Testis (tissue), 3 donors: Measurements from ENCODE around the gene PIGX. TPM values are rescaled to one million over a fixed set of nuclear protein-coding genes. Genes with fewer than 3 reads are reported as not detected.

Experiments
- DNase-seq: peaks from one replicate; pipeline ENCODE4 v3.0.0-alpha.2; 2019
- H3K27ac ChIP-seq, 2 donors: fragments of 200-600 bp; sonication (generic); one replicate each; pipeline ENCODE4 v1.5.1; 2019
- H3K27me3 ChIP-seq: fragments of 200-600 bp; sonication (generic); one replicate; pipeline ENCODE4 v1.5.1; 2019
- H3K36me3 ChIP-seq: fragments of 200-600 bp; sonication (generic); one replicate; pipeline ENCODE4 v1.5.1; 2017; ENCODE audit warnings: low read depth; ENCODE audit errors: missing control alignments
- H3K4me1 ChIP-seq: fragments of 200-600 bp; sonication (generic); one replicate; pipeline ENCODE4 v1.5.1; 2019
- H3K4me3 ChIP-seq, 2 donors: fragments of 200-600 bp; sonication (generic); one replicate each; pipeline ENCODE4 v1.5.1; 2017 to 2019
- H3K9me3 ChIP-seq: fragments of 200-600 bp; sonication (generic); one replicate; pipeline ENCODE4 v1.5.1; 2017
- CTCF ChIP-seq, 3 experiments: fragments of 450-650 bp in 2 of 3; fragments of 200-600 bp in 1 of 3; sonication (generic) in 1 of 3; IDR thresholded peaks; one replicate each; pipeline ENCODE4 v1.5.1; 2016 to 2019; ENCODE audit warnings: antibody characterized with exemption in 3 of 3, mild to moderate bottlenecking in 2 of 3, moderate library complexity in 1 of 3
- POLR2A ChIP-seq: fragments of 450-650 bp; IDR thresholded peaks from one replicate; pipeline ENCODE4 v1.6.1; 2017; ENCODE audit warnings: antibody characterized with exemption, mild to moderate bottlenecking, moderate library complexity
- WGBS, 2 donors: methylation state at CpG; one replicate each; pipeline ENCODE4 v1.1.5; 2018; 5-methylcytosine and 5-hydroxymethylcytosine counted together
- intact Hi-C: fragments of 100-400 bp; cut with DNase I; formaldehyde crosslinking; loops from one replicate; pipeline ENCODE4 v1.15.1; 2023; ENCODE audit warnings: low total_unique reads
- polyA plus RNA-seq: library from polyadenylated mRNA; stranded (reverse); fragments of 350-450 nt; fragmentation: Illumina TruSeq; extraction: RNeasy Lipid Tissue Mini Kit (QIAGEN cat#74804); gene quantifications from one replicate; pipeline ENCODE4 v1.2.3, GENCODE V29; 2014; ENCODE audit warnings: low read depth, low replicate concordance; ENCODE audit not compliant: insufficient read depth
- total RNA-seq, 2 donors: library from RNA; depleted of rRNA; stranded (reverse); fragments of >200 nt; gene quantifications; one replicate each; pipeline ENCODE4 v1.2.3, GENCODE V29; 2016

Gene PIGX
- total and polyA plus RNA-seq, 3 donors from 2014 or later: 21.6 to 37.5 (median 23.8) TPM

GRCh38 chr3:196774848-196775422 is 62.8 kb downstream of the PIGX start:
- Histone ChIP-seq H3K4me1 (peaks cover 5% of the 10 kb centered on the region), H3K36me3 (no peaks in the 10 kb centered on the region), H3K4me3 (no peak overlapping the region), H3K27ac (peak overlapping the region in 1 of 2 donors; percentile 1), H3K9me3 (no peaks in the 10 kb centered on the region), H3K27me3 (no peaks in the 10 kb centered on the region)
- 90 to 93% methylated on average over 6 of the region's 6 CpGs for WGBS, 2 donors
- DNase-seq: no peak
- intact Hi-C loops: no loop called here
- TF ChIP-seq CTCF (IDR thresholded peaks at IDR 0.05): no peak
- TF ChIP-seq POLR2A: no peak

DNA sequence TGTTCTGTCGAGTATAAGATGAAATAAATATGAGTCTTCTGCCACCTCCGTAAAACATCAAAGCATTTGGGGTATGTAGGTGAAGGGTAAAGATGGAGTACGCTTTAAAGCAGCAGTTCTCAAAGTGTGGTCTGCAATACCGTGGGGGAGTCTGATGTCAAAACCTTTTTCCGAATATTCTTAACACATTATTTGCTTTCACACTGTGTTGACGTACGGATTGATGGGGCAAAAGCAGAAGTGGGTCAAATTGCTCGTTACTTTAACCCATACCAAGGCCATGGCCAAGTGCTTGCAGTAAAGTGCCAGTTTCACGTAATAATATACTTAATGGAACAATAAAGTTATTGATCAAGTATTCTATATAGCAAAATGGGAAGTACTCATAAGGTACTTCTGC is 63.8 kb downstream of the PIGX start:
- H3K4me1 ChIP-seq: peaks cover 5% of the 10 kb centered on the region
- intact Hi-C loops: no loop called here

DNA sequence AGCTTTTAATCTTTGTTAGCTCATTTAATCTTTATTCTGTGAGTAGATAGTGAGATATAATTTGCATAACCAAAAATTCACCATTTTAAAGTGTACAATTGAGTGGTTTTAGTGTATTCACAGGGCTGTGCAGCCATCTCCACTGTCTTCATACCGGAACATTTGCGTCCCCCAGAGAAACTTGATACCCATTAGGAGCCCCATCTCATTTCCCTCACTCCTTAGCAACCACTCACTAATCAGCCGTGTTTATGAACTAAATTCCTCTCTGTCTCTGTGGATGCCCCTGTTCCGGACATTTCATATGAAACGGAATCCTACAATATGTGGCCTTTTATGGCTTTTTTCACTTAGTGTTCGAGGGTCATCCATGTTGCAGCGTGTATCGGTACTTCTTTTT is 65.7 kb downstream of the PIGX start:
- 88 to 92% methylated on average over 8 of the region's 8 CpGs for WGBS, 2 donors
- Histone ChIP-seq H3K36me3 (no peaks in the 10 kb centered on the region), H3K4me3 (no peak overlapping the region), H3K4me1 (peaks cover 13% of the 10 kb centered on the region), H3K9me3 (no peaks in the 10 kb centered on the region), H3K27me3 (no peaks in the 10 kb centered on the region), H3K27ac (peak overlapping the region in 1 of 2 donors; percentile 19)
- intact Hi-C loops: no loop called here
- TF ChIP-seq CTCF (IDR thresholded peaks at IDR 0.05): no peak
- no peak for TF ChIP-seq POLR2A
- no peak for DNase-seq

More for the DNA sequence above, 63.8 kb downstream of the PIGX start:
- no peak for DNase-seq
- no peaks in the 10 kb centered on the region for H3K27me3 ChIP-seq
- 81 to 88% methylated on average over 9 of the region's 9 CpGs for WGBS, 2 donors
- TF ChIP-seq POLR2A (no peak), CTCF (IDR thresholded peaks at IDR 0.05) (no peak)
- no peaks in the 10 kb centered on the region for H3K36me3 ChIP-seq
- no peak overlapping the region for H3K4me3 ChIP-seq
- no peak overlapping the region for H3K27ac ChIP-seq
- H3K9me3 ChIP-seq: no peaks in the 10 kb centered on the region

- TF ChIP-seq POLR2A (no peak), CTCF (IDR thresholded peaks at IDR 0.05) (no peak)
- Histone ChIP-seq H3K36me3 (no peaks in the 10 kb centered on the region), H3K4me1 (peaks cover 10% of the 10 kb centered on the region), H3K4me3 (no peak overlapping the region), H3K27me3 (no peaks in the 10 kb centered on the region), H3K27ac (peak overlapping the region; percentile 18 to 37), H3K9me3 (no peaks in the 10 kb centered on the region)
- intact Hi-C loops: no loop called here
- DNase-seq: peak; percentile 33
- 61 to 64% methylated on average over 4 of the region's 4 CpGs for WGBS, 2 donors
These were observed 66.6 kb downstream of the PIGX start for GRCh38 chr3:196778755-196779154.

GRCh38 chr3:196782511-196782910 is 70.3 kb downstream of the PIGX start:
- H3K4me3 ChIP-seq: no peak overlapping the region
- TF ChIP-seq CTCF (IDR thresholded peaks at IDR 0.05) (no peak), POLR2A (no peak)
- WGBS, 2 donors: 55 to 75% methylated on average over 4 of the region's 4 CpGs
- no peak overlapping the region for H3K27ac ChIP-seq
- intact Hi-C loops: no loop called here
- H3K27me3 ChIP-seq: no peaks in the 10 kb centered on the region
- no peaks in the 10 kb centered on the region for H3K9me3 ChIP-seq
- peak; percentile 59 for DNase-seq
- H3K36me3 ChIP-seq: no peaks in the 10 kb centered on the region
- H3K4me1 ChIP-seq: peaks cover 8% of the 10 kb centered on the region
